ENCODE results near the gene CAMKMT. TPM values are rescaled to one million over a fixed set of nuclear protein-coding genes. Genes with fewer than 3 reads are reported as not detected.

Gene CAMKMT
- total and polyA plus RNA-seq, 2 experiments from 2014 or later, result 26.5 to 29.5 TPM

DNA sequence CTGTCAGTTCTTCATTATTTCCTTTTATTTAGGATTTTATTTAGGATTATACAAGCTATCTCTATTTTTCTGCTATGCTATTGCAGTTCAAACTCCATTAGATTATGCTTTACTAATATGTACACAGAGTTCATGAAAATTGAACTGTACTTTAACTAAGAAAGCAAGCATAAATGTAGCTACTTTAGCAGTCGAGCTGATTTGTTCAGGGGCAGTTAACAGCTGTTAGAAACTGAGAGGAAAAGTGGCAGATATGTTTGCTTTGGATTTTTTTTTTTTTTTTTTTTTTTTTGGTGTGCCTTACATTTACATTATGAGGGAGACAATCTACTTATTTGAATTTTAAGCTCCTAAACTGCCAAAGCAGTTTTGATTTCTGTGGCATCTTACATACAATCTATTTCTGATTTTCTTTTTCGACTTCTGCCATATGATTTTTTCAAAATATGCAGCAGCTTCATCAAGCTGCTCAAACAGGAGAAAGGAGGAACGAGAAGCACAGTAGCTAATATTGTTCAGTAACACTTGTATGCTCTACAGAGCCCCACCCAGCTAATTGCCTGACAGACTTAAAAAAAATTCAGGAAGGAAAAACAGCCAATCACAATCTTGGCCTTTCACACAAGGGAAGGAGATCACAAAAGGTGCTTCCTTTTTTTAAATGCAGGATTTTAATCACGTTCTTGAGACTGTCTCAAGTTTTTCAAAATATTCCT, 346.4 kb downstream of the CAMKMT start (continued):
- TF ChIP-seq, protein P1, sequence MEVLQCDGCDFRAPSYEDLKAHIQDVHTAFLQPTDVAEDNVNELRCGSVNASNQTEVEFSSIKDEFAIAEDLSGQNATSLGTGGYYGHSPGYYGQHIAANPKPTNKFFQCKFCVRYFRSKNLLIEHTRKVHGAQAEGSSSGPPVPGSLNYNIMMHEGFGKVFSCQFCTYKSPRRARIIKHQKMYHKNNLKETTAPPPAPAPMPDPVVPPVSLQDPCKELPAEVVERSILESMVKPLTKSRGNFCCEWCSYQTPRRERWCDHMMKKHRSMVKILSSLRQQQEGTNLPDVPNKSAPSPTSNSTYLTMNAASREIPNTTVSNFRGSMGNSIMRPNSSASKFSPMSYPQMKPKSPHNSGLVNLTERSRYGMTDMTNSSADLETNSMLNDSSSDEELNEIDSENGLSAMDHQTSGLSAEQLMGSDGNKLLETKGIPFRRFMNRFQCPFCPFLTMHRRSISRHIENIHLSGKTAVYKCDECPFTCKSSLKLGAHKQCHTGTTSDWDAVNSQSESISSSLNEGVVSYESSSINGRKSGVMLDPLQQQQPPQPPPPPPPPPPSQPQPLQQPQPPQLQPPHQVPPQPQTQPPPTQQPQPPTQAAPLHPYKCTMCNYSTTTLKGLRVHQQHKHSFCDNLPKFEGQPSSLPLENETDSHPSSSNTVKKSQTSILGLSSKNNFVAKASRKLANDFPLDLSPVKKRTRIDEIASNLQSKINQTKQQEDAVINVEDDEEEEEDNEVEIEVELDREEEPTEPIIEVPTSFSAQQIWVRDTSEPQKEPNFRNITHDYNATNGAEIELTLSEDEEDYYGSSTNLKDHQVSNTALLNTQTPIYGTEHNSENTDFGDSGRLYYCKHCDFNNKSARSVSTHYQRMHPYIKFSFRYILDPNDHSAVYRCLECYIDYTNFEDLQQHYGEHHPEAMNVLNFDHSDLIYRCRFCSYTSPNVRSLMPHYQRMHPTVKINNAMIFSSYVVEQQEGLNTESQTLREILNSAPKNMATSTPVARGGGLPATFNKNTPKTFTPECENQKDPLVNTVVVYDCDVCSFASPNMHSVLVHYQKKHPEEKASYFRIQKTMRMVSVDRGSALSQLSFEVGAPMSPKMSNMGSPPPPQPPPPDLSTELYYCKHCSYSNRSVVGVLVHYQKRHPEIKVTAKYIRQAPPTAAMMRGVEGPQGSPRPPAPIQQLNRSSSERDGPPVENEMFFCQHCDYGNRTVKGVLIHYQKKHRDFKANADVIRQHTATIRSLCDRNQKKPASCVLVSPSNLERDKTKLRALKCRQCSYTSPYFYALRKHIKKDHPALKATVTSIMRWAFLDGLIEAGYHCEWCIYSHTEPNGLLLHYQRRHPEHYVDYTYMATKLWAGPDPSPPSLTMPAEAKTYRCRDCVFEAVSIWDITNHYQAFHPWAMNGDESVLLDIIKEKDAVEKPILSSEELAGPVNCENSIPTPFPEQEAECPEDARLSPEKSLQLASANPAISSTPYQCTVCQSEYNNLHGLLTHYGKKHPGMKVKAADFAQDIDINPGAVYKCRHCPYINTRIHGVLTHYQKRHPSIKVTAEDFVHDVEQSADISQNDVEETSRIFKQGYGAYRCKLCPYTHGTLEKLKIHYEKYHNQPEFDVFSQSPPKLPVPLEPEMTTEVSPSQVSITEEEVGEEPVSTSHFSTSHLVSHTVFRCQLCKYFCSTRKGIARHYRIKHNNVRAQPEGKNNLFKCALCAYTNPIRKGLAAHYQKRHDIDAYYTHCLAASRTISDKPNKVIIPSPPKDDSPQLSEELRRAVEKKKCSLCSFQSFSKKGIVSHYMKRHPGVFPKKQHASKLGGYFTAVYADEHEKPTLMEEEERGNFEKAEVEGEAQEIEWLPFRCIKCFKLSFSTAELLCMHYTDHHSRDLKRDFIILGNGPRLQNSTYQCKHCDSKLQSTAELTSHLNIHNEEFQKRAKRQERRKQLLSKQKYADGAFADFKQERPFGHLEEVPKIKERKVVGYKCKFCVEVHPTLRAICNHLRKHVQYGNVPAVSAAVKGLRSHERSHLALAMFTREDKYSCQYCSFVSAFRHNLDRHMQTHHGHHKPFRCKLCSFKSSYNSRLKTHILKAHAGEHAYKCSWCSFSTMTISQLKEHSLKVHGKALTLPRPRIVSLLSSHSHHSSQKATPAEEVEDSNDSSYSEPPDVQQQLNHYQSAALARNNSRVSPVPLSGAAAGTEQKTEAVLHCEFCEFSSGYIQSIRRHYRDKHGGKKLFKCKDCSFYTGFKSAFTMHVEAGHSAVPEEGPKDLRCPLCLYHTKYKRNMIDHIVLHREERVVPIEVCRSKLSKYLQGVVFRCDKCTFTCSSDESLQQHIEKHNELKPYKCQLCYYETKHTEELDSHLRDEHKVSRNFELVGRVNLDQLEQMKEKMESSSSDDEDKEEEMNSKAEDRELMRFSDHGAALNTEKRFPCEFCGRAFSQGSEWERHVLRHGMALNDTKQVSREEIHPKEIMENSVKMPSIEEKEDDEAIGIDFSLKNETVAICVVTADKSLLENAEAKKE (CRISPR knock-in tag; IDR thresholded peaks at IDR 0.05), result no peak
- TF ChIP-seq ZNF114 (CRISPR knock-in tag; IDR thresholded peaks at IDR 0.05) (no peak), EZH2 (IDR thresholded peaks at IDR 0.05; ENCODE audit: low read depth, unreplicated experiment) (no peak)
- TF ChIP-seq, protein P2, sequence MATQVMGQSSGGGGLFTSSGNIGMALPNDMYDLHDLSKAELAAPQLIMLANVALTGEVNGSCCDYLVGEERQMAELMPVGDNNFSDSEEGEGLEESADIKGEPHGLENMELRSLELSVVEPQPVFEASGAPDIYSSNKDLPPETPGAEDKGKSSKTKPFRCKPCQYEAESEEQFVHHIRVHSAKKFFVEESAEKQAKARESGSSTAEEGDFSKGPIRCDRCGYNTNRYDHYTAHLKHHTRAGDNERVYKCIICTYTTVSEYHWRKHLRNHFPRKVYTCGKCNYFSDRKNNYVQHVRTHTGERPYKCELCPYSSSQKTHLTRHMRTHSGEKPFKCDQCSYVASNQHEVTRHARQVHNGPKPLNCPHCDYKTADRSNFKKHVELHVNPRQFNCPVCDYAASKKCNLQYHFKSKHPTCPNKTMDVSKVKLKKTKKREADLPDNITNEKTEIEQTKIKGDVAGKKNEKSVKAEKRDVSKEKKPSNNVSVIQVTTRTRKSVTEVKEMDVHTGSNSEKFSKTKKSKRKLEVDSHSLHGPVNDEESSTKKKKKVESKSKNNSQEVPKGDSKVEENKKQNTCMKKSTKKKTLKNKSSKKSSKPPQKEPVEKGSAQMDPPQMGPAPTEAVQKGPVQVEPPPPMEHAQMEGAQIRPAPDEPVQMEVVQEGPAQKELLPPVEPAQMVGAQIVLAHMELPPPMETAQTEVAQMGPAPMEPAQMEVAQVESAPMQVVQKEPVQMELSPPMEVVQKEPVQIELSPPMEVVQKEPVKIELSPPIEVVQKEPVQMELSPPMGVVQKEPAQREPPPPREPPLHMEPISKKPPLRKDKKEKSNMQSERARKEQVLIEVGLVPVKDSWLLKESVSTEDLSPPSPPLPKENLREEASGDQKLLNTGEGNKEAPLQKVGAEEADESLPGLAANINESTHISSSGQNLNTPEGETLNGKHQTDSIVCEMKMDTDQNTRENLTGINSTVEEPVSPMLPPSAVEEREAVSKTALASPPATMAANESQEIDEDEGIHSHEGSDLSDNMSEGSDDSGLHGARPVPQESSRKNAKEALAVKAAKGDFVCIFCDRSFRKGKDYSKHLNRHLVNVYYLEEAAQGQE (IDR thresholded peaks at IDR 0.05; ENCODE audit: unreplicated experiment), result no peak

DNA sequence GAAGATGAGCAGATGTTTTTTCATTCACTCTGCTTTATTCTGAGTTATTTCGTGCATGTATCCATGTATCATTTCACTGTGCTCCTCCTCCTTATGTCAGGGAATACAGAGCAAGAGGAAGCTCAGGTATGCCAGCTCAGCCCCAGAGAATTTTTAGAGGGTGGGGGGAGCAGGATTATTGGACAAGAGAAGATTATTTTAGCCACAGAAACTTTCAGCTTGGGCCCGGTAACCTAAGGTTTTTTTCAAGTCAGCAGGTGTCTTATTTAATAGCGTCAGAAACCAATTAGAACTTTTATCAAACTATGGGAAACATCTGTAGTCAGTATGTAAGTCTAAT, 346.9 kb downstream of the CAMKMT start:
- no peaks in the 10 kb centered on the region for H3K79me2 ChIP-seq (replicated peaks; ENCODE audit: insufficient read depth)
- H4K20me1 ChIP-seq (replicated peaks; ENCODE audit: insufficient read depth), result no peaks in the 10 kb centered on the region
- H3F3A ChIP-seq (replicated peaks; ENCODE audit: low read depth), result no peaks in the 10 kb centered on the region
- Mint-ChIP-seq H3K27ac (no peak overlapping the region), H3K36me3 (ENCODE audit: low read depth) (no peaks in the 10 kb centered on the region), H3K4me1 (peaks cover 45% of the 10 kb centered on the region), H3K27me3 (ENCODE audit: insufficient read depth, low read depth, poor library complexity) (no peaks in the 10 kb centered on the region), H3K4me3 (no peak overlapping the region), H3K9me3 (no peaks in the 10 kb centered on the region)
- no peaks in the 10 kb centered on the region for H3K36me3 ChIP-seq (ENCODE audit: insufficient read depth)
- no peaks in the 10 kb centered on the region for H3K9me2 ChIP-seq (ENCODE audit: insufficient read depth)
- no peak overlapping the region for H3K4me3 ChIP-seq
- no peak overlapping the region for H2AFZ ChIP-seq
- H3K4me2 ChIP-seq, result peak overlapping the region; percentile 18; the same call in 1 of the 2 replicates
- DNase-seq (ENCODE audit: low spot score) (no peak), ATAC-seq (no peak)
- peaks cover 45% of the 10 kb centered on the region for H3K4me1 ChIP-seq (ENCODE audit: insufficient read depth)
- no peaks in the 10 kb centered on the region for H3K27me3 ChIP-seq (ENCODE audit: insufficient read depth)
- no peak overlapping the region for H3K27ac ChIP-seq (ENCODE audit: low read depth)
- TF ChIP-seq, protein P2 (IDR thresholded peaks at IDR 0.05; ENCODE audit: unreplicated experiment), result no peak
- no peak for TF ChIP-seq STAT1 (IDR thresholded peaks at IDR 0.05; ENCODE audit: unreplicated experiment)
- no peak for TF ChIP-seq EZH2phosphoT487 (IDR thresholded peaks at IDR 0.05; ENCODE audit: unreplicated experiment)

Data from GM23338 (cell line).